Muscle of leg (tissue), 11 donors: Measurements from ENCODE around the gene RAP1GAP. TPM values are rescaled to one million over a fixed set of nuclear protein-coding genes. Genes with fewer than 3 reads are reported as not detected.

ENCODE experiments used
- DNase-seq: peaks from one replicate; pipeline ENCODE4 v3.0.0; 2013
- H3K27ac ChIP-seq: one replicate; pipeline ENCODE4 v1.5.1; 2013; ENCODE audit warnings: mild to moderate bottlenecking, low read length, control low read depth
- H3K27me3 ChIP-seq: one replicate; pipeline ENCODE4 v1.6.1; 2013; ENCODE audit warnings: low read length; ENCODE audit not compliant: control insufficient read depth, insufficient read depth
- H3K36me3 ChIP-seq: one replicate; pipeline ENCODE4 v1.6.1; 2013; ENCODE audit warnings: low read length; ENCODE audit not compliant: control insufficient read depth, insufficient read depth
- H3K4me1 ChIP-seq: one replicate; pipeline ENCODE4 v1.6.1; 2013; ENCODE audit warnings: low read length; ENCODE audit not compliant: control insufficient read depth, insufficient read depth
- H3K4me3 ChIP-seq: one replicate; pipeline ENCODE4 v1.5.1; 2013; ENCODE audit warnings: low read length, control low read depth
- H3K9me3 ChIP-seq: replicated peaks from 2 replicates; pipeline ENCODE4 v1.6.1; 2013; ENCODE audit warnings: low read depth, low read length; ENCODE audit not compliant: control insufficient read depth
- WGBS: methylation state at CpG from one replicate; pipeline ENCODE4 v1.1.5; 2013; ENCODE audit warnings: missing lambda C conversion rate; ENCODE audit not compliant: insufficient coverage; 5-methylcytosine and 5-hydroxymethylcytosine counted together
- polyA plus RNA-seq, 8 donors: library from polyadenylated mRNA; unstranded; fragments of 120-200 nt; gene quantifications; one replicate each; pipeline versions ENCODE4 v1.2.1 to v1.2.3, GENCODE V29; 2013; ENCODE audit warnings: inconsistent platforms in 1 of 8, low replicate concordance in 1 of 8; ENCODE audit not compliant: insufficient read length in 8 of 8, insufficient read depth in 1 of 8
- total RNA-seq: library from RNA; stranded (reverse); fragments of 120-200 nt; gene quantifications from one replicate; pipeline ENCODE4 v1.2.4, GENCODE V29; 2013

The RAP1GAP gene
- total and polyA plus RNA-seq, 9 donors = 0.62 to 4.9 (median 1.8) TPM

GRCh38 chr1:21626921-21627339 is 42.2 kb downstream of the RAP1GAP start:
- Histone ChIP-seq H3K9me3 (no peaks in the 10 kb centered on the region), H3K27ac (no peak overlapping the region), H3K36me3 (no peaks in the 10 kb centered on the region), H3K27me3 (peaks cover 14% of the 10 kb centered on the region), H3K4me1 (peaks cover 43% of the 10 kb centered on the region), H3K4me3 (no peak overlapping the region)
- DNase-seq = no peak
- WGBS = 81% methylated on average over 9 of the region's 11 CpGs

GRCh38 chr1:21625390-21626190 is 43.6 kb downstream of the RAP1GAP start:
- DNase-seq = no peak
- no peak overlapping the region for H3K27ac ChIP-seq
- H3K27me3 ChIP-seq = peaks cover 25% of the 10 kb centered on the region
- WGBS = 87% methylated on average over 8 of the region's 13 CpGs
- no peaks in the 10 kb centered on the region for H3K36me3 ChIP-seq
- H3K9me3 ChIP-seq = no peaks in the 10 kb centered on the region
- peaks cover 46% of the 10 kb centered on the region for H3K4me1 ChIP-seq
- H3K4me3 ChIP-seq = no peak overlapping the region

- Histone ChIP-seq H3K27me3 (peaks cover 28% of the 10 kb centered on the region), H3K4me3 (no peak overlapping the region), H3K9me3 (no peaks in the 10 kb centered on the region), H3K27ac (peak overlapping the region; percentile 21), H3K36me3 (no peaks in the 10 kb centered on the region), H3K4me1 (peaks cover 49% of the 10 kb centered on the region)
- WGBS = 42% methylated on average over 8 of the region's 11 CpGs
- DNase-seq = peak; percentile 75
Observed at GRCh38 chr1:21624571-21625389, 44.4 kb downstream of the RAP1GAP start.

- Histone ChIP-seq H3K36me3 (no peaks in the 10 kb centered on the region), H3K4me1 (peaks cover 61% of the 10 kb centered on the region), H3K9me3 (no peaks in the 10 kb centered on the region), H3K27me3 (peaks cover 33% of the 10 kb centered on the region), H3K27ac (no peak overlapping the region), H3K4me3 (no peak overlapping the region)
- 65% methylated on average over 5 of the region's 10 CpGs for WGBS
- peak; percentile 55 for DNase-seq
Observed at GRCh38 chr1:21623410-21623961, 45.7 kb downstream of the RAP1GAP start.

- peaks cover 67% of the 10 kb centered on the region for H3K4me1 ChIP-seq
- WGBS = 4% methylated on average over 59 of the region's 62 CpGs
- no peaks in the 10 kb centered on the region for H3K9me3 ChIP-seq
- H3K4me3 ChIP-seq = peak overlapping the region; percentile 26
- H3K27me3 ChIP-seq = peaks cover 35% of the 10 kb centered on the region
- DNase-seq = no peak
- no peaks in the 10 kb centered on the region for H3K36me3 ChIP-seq
- H3K27ac ChIP-seq = no peak overlapping the region
Observed at GRCh38 chr1:21622466-21623315, 46.5 kb downstream of the RAP1GAP start.

- Histone ChIP-seq H3K4me1 (peaks cover 67% of the 10 kb centered on the region), H3K9me3 (no peaks in the 10 kb centered on the region), H3K27ac (no peak overlapping the region), H3K36me3 (no peaks in the 10 kb centered on the region), H3K4me3 (no peak overlapping the region), H3K27me3 (peaks cover 35% of the 10 kb centered on the region)
- no peak for DNase-seq
- WGBS = 9% methylated on average over 32 of the region's 39 CpGs
Observed at GRCh38 chr1:21621761-21622436, 47.3 kb downstream of the RAP1GAP start.

GRCh38 chr1:21621051-21621450 is 48.1 kb downstream of the RAP1GAP start:
- Histone ChIP-seq H3K9me3 (no peaks in the 10 kb centered on the region), H3K4me3 (no peak overlapping the region), H3K27me3 (peaks cover 35% of the 10 kb centered on the region), H3K36me3 (no peaks in the 10 kb centered on the region), H3K27ac (no peak overlapping the region), H3K4me1 (peaks cover 67% of the 10 kb centered on the region)
- 48% methylated on average over 6 of the region's 7 CpGs for WGBS
- DNase-seq = no peak

- peaks cover 67% of the 10 kb centered on the region for H3K4me1 ChIP-seq
Observed at GRCh38 chr1:21620496-21620895, 48.7 kb downstream of the RAP1GAP start.

GRCh38 chr1:21620011-21620410 is 49.1 kb downstream of the RAP1GAP start:
- WGBS = 40% methylated on average over 3 of the region's 12 CpGs
- H3K4me1 ChIP-seq = peaks cover 65% of the 10 kb centered on the region
- H3K27me3 ChIP-seq = peaks cover 35% of the 10 kb centered on the region
- no peak overlapping the region for H3K27ac ChIP-seq
- no peaks in the 10 kb centered on the region for H3K36me3 ChIP-seq
- H3K9me3 ChIP-seq = no peaks in the 10 kb centered on the region
- no peak overlapping the region for H3K4me3 ChIP-seq
- DNase-seq = no peak

More at GRCh38 chr1:21620496-21620895, 48.7 kb downstream of the RAP1GAP start:
- Histone ChIP-seq H3K27me3 (peaks cover 35% of the 10 kb centered on the region), H3K36me3 (no peaks in the 10 kb centered on the region), H3K27ac (no peak overlapping the region), H3K9me3 (no peaks in the 10 kb centered on the region), H3K4me3 (no peak overlapping the region)
- WGBS = 16% methylated on average over 15 of the region's 16 CpGs
- DNase-seq = peak; percentile 59
